NB4 (cell line): ENCODE results near the gene NRCAM.
"Not testable (repeated sequence)": the region's sequence is repeated elsewhere in the genome, so short reads cannot be mapped to it uniquely, and the experiment has no call there.

ENCODE experiments used
- DNase-seq: peaks from one replicate; pipeline ENCODE4 v3.0.0; 2010; ENCODE audit warnings: low read depth
- H3K4me3 ChIP-seq: one replicate; pipeline ENCODE4 v1.5.1; 2011; ENCODE audit warnings: mild to moderate bottlenecking, low read depth, low read length, moderate library complexity
- CTCF ChIP-seq: IDR thresholded peaks from one replicate; pipeline ENCODE4 v1.5.1; 2012; ENCODE audit warnings: low read depth, low read length
- MAX ChIP-seq: IDR thresholded peaks from 2 replicates; pipeline ENCODE4 v1.6.1; 2011; ENCODE audit warnings: low read depth, low read length
- MYC ChIP-seq: IDR thresholded peaks from 2 replicates; pipeline ENCODE4 v1.6.1; 2011; ENCODE audit warnings: low read depth, low read length
- POLR2A ChIP-seq: IDR thresholded peaks from 2 replicates; pipeline ENCODE4 v1.6.1; 2011; ENCODE audit warnings: mild to moderate bottlenecking; ENCODE audit not compliant: insufficient read length; ENCODE audit errors: extremely low read depth

NRCAM gene

GRCh38 chr7:108345710-108346336, 110.4 kb downstream of the NRCAM start:
- TF ChIP-seq POLR2A, result no peak
- no peak for TF ChIP-seq MAX
- no peak for TF ChIP-seq MYC
- TF ChIP-seq CTCF, result no peak
- no peak for DNase-seq
- no peak overlapping the region for H3K4me3 ChIP-seq

- H3K4me3 ChIP-seq, result no peak overlapping the region
- DNase-seq, result no peak
- TF ChIP-seq POLR2A (no peak), MAX (no peak), MYC (no peak), CTCF (no peak)
These were observed 115.3 kb downstream of the NRCAM start for GRCh38 chr7:108340856-108341411.

GRCh38 chr7:108340406-108340805, 115.8 kb downstream of the NRCAM start:
- DNase-seq, H3K4me3 ChIP-seq: not testable (repeated sequence)

GRCh38 chr7:108335269-108335918, 120.8 kb downstream of the NRCAM start:
- DNase-seq, result no peak
- no peak for TF ChIP-seq MAX
- no peak for TF ChIP-seq MYC
- no peak for TF ChIP-seq CTCF
- H3K4me3 ChIP-seq, result no peak overlapping the region

- TF ChIP-seq MAX (no peak), CTCF (no peak), MYC (no peak), POLR2A (no peak)
- H3K4me3 ChIP-seq, result no peak overlapping the region
- DNase-seq, result no peak
These were observed 123.3 kb downstream of the NRCAM start for GRCh38 chr7:108332937-108333336.

- no peak for DNase-seq
- TF ChIP-seq POLR2A (no peak), MAX (no peak), MYC (no peak), CTCF (no peak)
- no peak overlapping the region for H3K4me3 ChIP-seq
These were observed 124.3 kb downstream of the NRCAM start for GRCh38 chr7:108331971-108332370.
